ENCODE results near the gene CLOCK.

CLOCK gene

DNA sequence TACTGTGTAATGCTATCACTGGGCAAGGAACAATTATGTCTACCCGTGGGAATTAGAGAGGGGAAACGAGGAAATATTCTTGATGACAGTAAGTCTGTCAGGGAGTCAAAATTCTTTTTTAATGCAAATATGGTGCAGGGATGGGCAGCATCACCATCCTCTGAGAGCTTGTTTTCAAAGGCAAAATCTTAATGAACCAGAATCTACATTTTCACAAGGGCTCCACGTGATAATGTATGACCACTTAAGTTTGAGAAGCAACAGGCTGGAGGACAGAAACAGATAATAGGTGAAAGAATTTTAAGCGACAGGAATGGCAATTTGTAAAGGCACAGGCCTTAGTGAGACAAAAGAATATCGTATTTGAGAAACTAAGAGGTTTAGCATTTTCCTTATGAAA, 63.4 kb downstream of the CLOCK start:
- Histone ChIP-seq H3K9me3 (ENCODE audit: control insufficient read depth, low read length) (no peaks in the 10 kb centered on the region), H3K27ac (ENCODE audit: low read depth, low read length, severe bottlenecking) (no peak overlapping the region), H3K4me3 (ENCODE audit: extremely low read depth, insufficient read depth, low read length, poor library complexity, severe bottlenecking) (no peak overlapping the region), H3K4me1 (ENCODE audit: control insufficient read depth, insufficient read depth, low read length, poor library complexity, severe bottlenecking) (peaks cover 2% of the 10 kb centered on the region), H3K36me3 (ENCODE audit: control insufficient read depth, insufficient read depth, low read length) (peaks cover 35% of the 10 kb centered on the region)
- WGBS, 2 experiments (ENCODE audit: insufficient coverage in 2 of 2) = 28 to 32% methylated on average over 3 to 4 of the region's 5 CpGs

GRCh38 chr4:55475394-55476243, 71.1 kb downstream of the CLOCK start:
- H3K4me3 ChIP-seq (ENCODE audit: extremely low read depth, insufficient read depth, low read length, poor library complexity, severe bottlenecking) = no peak overlapping the region
- WGBS, 2 experiments (ENCODE audit: insufficient coverage in 2 of 2) = 94% methylated on average over 2 of the region's 6 CpGs; no CpG with 5 or more reads in 1 of the 2 experiments
- H3K27ac ChIP-seq (ENCODE audit: low read depth, low read length, severe bottlenecking) = no peak overlapping the region
- peaks cover 19% of the 10 kb centered on the region for H3K9me3 ChIP-seq (ENCODE audit: control insufficient read depth, low read length)
- peaks cover 4% of the 10 kb centered on the region for H3K4me1 ChIP-seq (ENCODE audit: control insufficient read depth, insufficient read depth, low read length, poor library complexity, severe bottlenecking)
- peaks cover 34% of the 10 kb centered on the region for H3K36me3 ChIP-seq (ENCODE audit: control insufficient read depth, insufficient read depth, low read length)

- WGBS, 2 experiments (ENCODE audit: insufficient coverage in 2 of 2) = no CpG with 5 or more reads among the region's 1 CpG
- peaks cover 44% of the 10 kb centered on the region for H3K36me3 ChIP-seq (ENCODE audit: control insufficient read depth, insufficient read depth, low read length)
Observed at GRCh38 chr4:55469979-55470378, 76.7 kb downstream of the CLOCK start.

DNA sequence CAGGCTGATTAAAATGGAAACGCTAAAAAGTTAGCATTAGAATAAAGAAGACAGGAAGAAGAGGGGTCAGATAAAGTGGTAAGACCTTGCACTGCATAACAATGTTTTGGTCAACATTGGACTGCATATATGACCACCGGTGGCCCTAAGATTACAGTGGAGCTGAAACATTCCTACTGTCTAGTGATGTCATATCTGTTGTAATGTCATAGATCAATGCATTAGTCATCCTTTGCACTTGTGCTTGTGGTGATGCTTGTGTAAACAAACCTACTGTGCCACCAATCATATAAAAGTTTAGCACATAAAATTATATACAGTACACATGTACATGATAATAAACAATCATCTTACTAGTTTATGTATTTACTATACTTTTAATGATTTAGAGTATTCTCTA, 78.0 kb downstream of the CLOCK start:
- H3K4me3 ChIP-seq (ENCODE audit: extremely low read depth, insufficient read depth, low read length, poor library complexity, severe bottlenecking) = no peak overlapping the region
- WGBS, 2 experiments (ENCODE audit: insufficient coverage in 2 of 2) = 90 to 100% methylated on average over 1 to 2 of the region's 2 CpGs
- H3K9me3 ChIP-seq (ENCODE audit: control insufficient read depth, low read length) = no peaks in the 10 kb centered on the region
- H3K27ac ChIP-seq (ENCODE audit: low read depth, low read length, severe bottlenecking) = no peak overlapping the region
- no peaks in the 10 kb centered on the region for H3K4me1 ChIP-seq (ENCODE audit: control insufficient read depth, insufficient read depth, low read length, poor library complexity, severe bottlenecking)
- peaks cover 39% of the 10 kb centered on the region for H3K36me3 ChIP-seq (ENCODE audit: control insufficient read depth, insufficient read depth, low read length)

More at GRCh38 chr4:55469979-55470378, 76.7 kb downstream of the CLOCK start:
- Histone ChIP-seq H3K4me3 (ENCODE audit: extremely low read depth, insufficient read depth, low read length, poor library complexity, severe bottlenecking) (no peak overlapping the region), H3K4me1 (ENCODE audit: control insufficient read depth, insufficient read depth, low read length, poor library complexity, severe bottlenecking) (no peaks in the 10 kb centered on the region), H3K27ac (ENCODE audit: low read depth, low read length, severe bottlenecking) (no peak overlapping the region), H3K9me3 (ENCODE audit: control insufficient read depth, low read length) (peaks cover 11% of the 10 kb centered on the region)

- H3K4me3 ChIP-seq (ENCODE audit: extremely low read depth, insufficient read depth, low read length, poor library complexity, severe bottlenecking) = no peak overlapping the region
- no peaks in the 10 kb centered on the region for H3K9me3 ChIP-seq (ENCODE audit: control insufficient read depth, low read length)
- H3K36me3 ChIP-seq (ENCODE audit: control insufficient read depth, insufficient read depth, low read length) = peaks cover 42% of the 10 kb centered on the region
- H3K27ac ChIP-seq (ENCODE audit: low read depth, low read length, severe bottlenecking) = no peak overlapping the region
- H3K4me1 ChIP-seq (ENCODE audit: control insufficient read depth, insufficient read depth, low read length, poor library complexity, severe bottlenecking) = no peaks in the 10 kb centered on the region
- 80% methylated on average over 2 of the region's 3 CpGs; no CpG with 5 or more reads in 1 of the 2 experiments for WGBS, 2 experiments (ENCODE audit: insufficient coverage in 2 of 2)
Observed at GRCh38 chr4:55466001-55466400, 80.7 kb downstream of the CLOCK start.

DNA sequence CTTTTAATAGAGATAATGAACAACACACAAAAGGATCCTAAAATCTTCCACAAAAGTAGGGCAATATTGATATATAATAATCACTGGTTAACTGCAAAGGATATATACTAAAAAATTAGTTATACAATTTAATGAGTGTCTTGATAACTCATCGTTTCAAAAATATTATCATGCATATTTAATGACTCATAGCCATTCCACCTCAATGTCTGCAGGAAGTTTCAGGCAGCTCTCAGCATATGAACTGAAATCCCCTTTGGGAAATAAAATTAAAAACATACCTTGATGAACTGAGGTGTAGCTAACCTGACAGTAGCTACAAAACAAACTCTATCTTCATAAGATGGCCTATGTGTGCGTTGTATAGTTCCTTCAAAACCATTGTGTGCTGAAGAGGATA, 88.1 kb downstream of the CLOCK start:
- no peaks in the 10 kb centered on the region for H3K4me1 ChIP-seq (ENCODE audit: control insufficient read depth, insufficient read depth, low read length, poor library complexity, severe bottlenecking)
- H3K4me3 ChIP-seq (ENCODE audit: extremely low read depth, insufficient read depth, low read length, poor library complexity, severe bottlenecking) = no peak overlapping the region
- peaks cover 46% of the 10 kb centered on the region for H3K36me3 ChIP-seq (ENCODE audit: control insufficient read depth, insufficient read depth, low read length)
- H3K9me3 ChIP-seq (ENCODE audit: control insufficient read depth, low read length) = no peaks in the 10 kb centered on the region
- H3K27ac ChIP-seq (ENCODE audit: low read depth, low read length, severe bottlenecking) = no peak overlapping the region
- no CpG with 5 or more reads among the region's 2 CpGs for WGBS, 2 experiments (ENCODE audit: insufficient coverage in 2 of 2)

DNA sequence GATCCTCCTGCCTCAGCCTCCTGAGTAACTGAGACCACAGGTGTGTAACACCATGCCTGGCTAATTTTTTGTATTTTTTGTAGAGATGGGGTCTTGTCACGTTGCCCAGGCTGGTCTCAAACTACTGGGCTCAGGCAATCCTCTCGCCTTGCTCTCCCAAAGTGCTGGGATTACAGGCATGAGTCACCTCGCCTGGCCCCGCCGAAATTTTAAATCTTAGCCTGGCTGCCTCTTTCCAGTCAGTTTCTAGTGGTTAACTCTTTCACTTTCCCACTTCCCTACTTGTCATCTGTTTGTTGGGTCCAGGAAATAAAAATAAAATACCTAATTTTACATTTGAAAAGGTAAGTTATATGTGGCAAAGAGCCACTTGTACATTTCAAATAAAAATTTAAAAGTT, 88.5 kb downstream of the CLOCK start:
- 83% methylated on average over 5 of the region's 5 CpGs; no CpG with 5 or more reads in 1 of the 2 experiments for WGBS, 2 experiments (ENCODE audit: insufficient coverage in 2 of 2)
- Histone ChIP-seq H3K27ac (ENCODE audit: low read depth, low read length, severe bottlenecking) (no peak overlapping the region), H3K9me3 (ENCODE audit: control insufficient read depth, low read length) (no peaks in the 10 kb centered on the region), H3K4me1 (ENCODE audit: control insufficient read depth, insufficient read depth, low read length, poor library complexity, severe bottlenecking) (no peaks in the 10 kb centered on the region), H3K4me3 (ENCODE audit: extremely low read depth, insufficient read depth, low read length, poor library complexity, severe bottlenecking) (no peak overlapping the region), H3K36me3 (ENCODE audit: control insufficient read depth, insufficient read depth, low read length) (peaks cover 46% of the 10 kb centered on the region)

DNA sequence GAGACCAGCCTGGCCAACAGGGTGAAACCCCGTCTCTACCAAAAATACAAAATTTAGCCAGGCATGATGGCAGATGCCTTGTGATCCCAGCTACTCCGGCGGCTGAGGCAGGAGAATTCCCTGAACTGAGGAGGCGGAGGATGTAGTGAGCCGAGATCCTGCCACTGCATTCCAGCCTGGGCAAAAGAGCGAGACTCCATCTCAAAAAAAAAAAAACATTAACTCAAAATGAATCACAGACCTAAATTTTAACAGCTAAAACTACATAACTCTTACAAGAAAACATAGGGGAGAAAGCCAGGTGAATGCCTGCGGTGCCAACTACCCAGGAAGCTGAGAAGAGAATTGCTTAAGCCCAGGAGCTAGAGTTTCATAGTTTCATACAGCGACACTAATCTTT, 96.1 kb downstream of the CLOCK start:
- whole genome bisulfite sequencing, 2 experiments (ENCODE audit: insufficient coverage in 2 of 2) = 91 to 100% methylated on average over 7 of the region's 8 CpGs
- H3K4me1 ChIP-seq (ENCODE audit: control insufficient read depth, insufficient read depth, low read length, poor library complexity, severe bottlenecking) = no peaks in the 10 kb centered on the region

DNA sequence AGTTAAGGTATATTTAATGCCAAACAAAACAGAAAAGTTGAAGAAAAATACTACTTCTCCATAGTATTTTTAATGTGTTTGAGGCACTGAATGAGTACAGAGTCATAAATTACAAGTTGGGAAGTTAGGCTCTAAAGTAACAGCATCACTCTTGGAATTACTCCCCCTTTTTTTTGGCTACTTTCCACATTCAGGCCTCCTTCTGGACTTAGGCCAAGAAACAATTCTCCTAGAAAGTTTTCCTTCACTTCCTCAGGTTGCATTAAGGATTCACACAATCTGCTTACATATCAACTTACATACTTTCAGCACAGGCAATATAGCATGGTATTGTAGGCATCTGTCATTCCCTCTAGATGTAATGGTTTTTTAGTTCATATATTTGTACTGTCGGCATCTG, 98.9 kb downstream of the CLOCK start:
- Histone ChIP-seq H3K4me3 (ENCODE audit: extremely low read depth, insufficient read depth, low read length, poor library complexity, severe bottlenecking) (no peak overlapping the region), H3K27ac (ENCODE audit: low read depth, low read length, severe bottlenecking) (no peak overlapping the region), H3K9me3 (ENCODE audit: control insufficient read depth, low read length) (no peaks in the 10 kb centered on the region), H3K4me1 (ENCODE audit: control insufficient read depth, insufficient read depth, low read length, poor library complexity, severe bottlenecking) (no peaks in the 10 kb centered on the region), H3K36me3 (ENCODE audit: control insufficient read depth, insufficient read depth, low read length) (peaks cover 47% of the 10 kb centered on the region)
- no CpG with 5 or more reads among the region's 1 CpG for WGBS, 2 experiments (ENCODE audit: insufficient coverage in 2 of 2)

More for the DNA sequence above, 96.1 kb downstream of the CLOCK start:
- no peak overlapping the region for H3K27ac ChIP-seq (ENCODE audit: low read depth, low read length, severe bottlenecking)
- H3K4me3 ChIP-seq (ENCODE audit: extremely low read depth, insufficient read depth, low read length, poor library complexity, severe bottlenecking) = no peak overlapping the region
- no peaks in the 10 kb centered on the region for H3K9me3 ChIP-seq (ENCODE audit: control insufficient read depth, low read length)
- peaks cover 48% of the 10 kb centered on the region for H3K36me3 ChIP-seq (ENCODE audit: control insufficient read depth, insufficient read depth, low read length)

DNA sequence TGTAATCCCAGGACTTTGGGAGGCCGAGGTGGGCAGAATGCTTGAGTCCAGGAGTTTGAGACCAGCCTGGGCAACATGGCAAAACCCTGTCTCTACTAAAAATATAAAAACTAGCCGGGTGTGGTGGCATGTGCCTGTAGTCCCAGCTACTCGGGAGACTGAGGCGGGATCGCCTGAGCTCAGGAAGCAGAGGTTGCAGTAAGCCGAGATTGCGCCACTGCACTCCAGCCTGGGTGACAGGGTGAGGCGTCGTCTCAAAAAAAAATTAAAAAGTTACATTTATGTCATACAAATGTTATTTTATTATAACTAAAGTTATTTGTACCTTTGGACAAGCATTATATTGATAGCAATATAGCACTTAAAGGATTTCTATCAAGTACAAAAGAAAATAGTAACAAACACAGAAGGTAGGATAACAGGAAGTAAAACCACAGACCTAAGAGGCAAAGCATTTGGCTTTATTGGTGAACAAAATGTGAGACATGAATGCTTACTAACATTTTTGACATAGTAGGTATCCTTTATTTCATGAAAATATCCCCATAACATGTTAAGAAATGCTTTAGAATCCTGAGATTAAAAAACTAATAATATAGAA, 99.5 kb downstream of the CLOCK start:
- Histone ChIP-seq H3K9me3 (ENCODE audit: control insufficient read depth, low read length) (no peaks in the 10 kb centered on the region), H3K27ac (ENCODE audit: low read depth, low read length, severe bottlenecking) (no peak overlapping the region), H3K4me1 (ENCODE audit: control insufficient read depth, insufficient read depth, low read length, poor library complexity, severe bottlenecking) (no peaks in the 10 kb centered on the region), H3K4me3 (ENCODE audit: extremely low read depth, insufficient read depth, low read length, poor library complexity, severe bottlenecking) (no peak overlapping the region), H3K36me3 (ENCODE audit: control insufficient read depth, insufficient read depth, low read length) (peaks cover 52% of the 10 kb centered on the region)
- WGBS, 2 experiments (ENCODE audit: insufficient coverage in 2 of 2) = 98 to 100% methylated on average over 2 to 4 of the region's 9 CpGs

DNA sequence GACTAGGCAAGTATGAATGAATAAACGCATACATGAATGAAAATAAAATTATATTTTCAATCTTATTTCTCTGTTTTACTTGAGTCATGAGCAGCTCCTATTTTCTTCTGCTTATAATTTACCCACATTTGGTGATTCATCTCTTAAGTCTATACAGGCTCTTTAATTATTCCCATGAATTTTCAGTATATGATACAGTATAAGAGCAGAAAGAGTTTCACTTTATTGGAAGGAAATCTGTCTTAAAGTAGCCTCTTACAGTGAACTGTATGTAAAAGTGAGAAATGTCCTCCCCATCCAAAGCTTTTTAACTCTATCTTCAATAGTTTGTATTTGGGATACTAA, 100.2 kb downstream of the CLOCK start:
- no peaks in the 10 kb centered on the region for H3K4me1 ChIP-seq (ENCODE audit: control insufficient read depth, insufficient read depth, low read length, poor library complexity, severe bottlenecking)
- H3K4me3 ChIP-seq (ENCODE audit: extremely low read depth, insufficient read depth, low read length, poor library complexity, severe bottlenecking) = no peak overlapping the region
- no peaks in the 10 kb centered on the region for H3K9me3 ChIP-seq (ENCODE audit: control insufficient read depth, low read length)
- H3K27ac ChIP-seq (ENCODE audit: low read depth, low read length, severe bottlenecking) = no peak overlapping the region
- no CpG with 5 or more reads among the region's 1 CpG for WGBS, 2 experiments (ENCODE audit: insufficient coverage in 2 of 2)
- peaks cover 52% of the 10 kb centered on the region for H3K36me3 ChIP-seq (ENCODE audit: control insufficient read depth, insufficient read depth, low read length)

All from mesodermal cell (in vitro differentiated cells).